ENCODE data around the gene FGR.
"Not testable (repeated sequence)": the region's sequence is repeated elsewhere in the genome, so short reads cannot be mapped to it uniquely, and the experiment has no call there.

FGR gene

GRCh38 chr1:27633640-27634176, 1.3 kb downstream of the FGR start:
- no peak for DNase-seq
- no peak for TF ChIP-seq CTCF (IDR thresholded peaks at IDR 0.05; ENCODE audit: low read depth, low read length)
- Histone ChIP-seq H3K36me3 (no peaks in the 10 kb centered on the region), H3K9me3 (no peaks in the 10 kb centered on the region), H3K4me1 (peaks cover 10% of the 10 kb centered on the region; the same call in 1 of the 2 replicates), H3K27me3 (no peaks in the 10 kb centered on the region), H3K4me3 (ENCODE audit: low read depth, low read length) (peak overlapping the region; percentile 37)

GRCh38 chr1:27633298-27633610, 1.7 kb downstream of the FGR start:
- DNase-seq = no peak
- Histone ChIP-seq H3K9me3 (no peaks in the 10 kb centered on the region), H3K27me3 (no peaks in the 10 kb centered on the region), H3K36me3 (no peaks in the 10 kb centered on the region), H3K4me3 (ENCODE audit: low read depth, low read length) (no peak overlapping the region), H3K4me1 (peaks cover 13% of the 10 kb centered on the region)
- TF ChIP-seq CTCF (IDR thresholded peaks at IDR 0.05; ENCODE audit: low read depth, low read length) = no peak

- H3K9me3 ChIP-seq = no peaks in the 10 kb centered on the region
- peaks cover 13% of the 10 kb centered on the region for H3K4me1 ChIP-seq
- no peak overlapping the region for H3K4me3 ChIP-seq (ENCODE audit: low read depth, low read length)
- DNase-seq = no peak
- no peaks in the 10 kb centered on the region for H3K27me3 ChIP-seq
- no peaks in the 10 kb centered on the region for H3K36me3 ChIP-seq
- no peak for TF ChIP-seq CTCF (IDR thresholded peaks at IDR 0.05; ENCODE audit: low read depth, low read length)
Measured at GRCh38 chr1:27632387-27633297, 2.3 kb downstream of the FGR start.

GRCh38 chr1:27630859-27631491, 4.0 kb downstream of the FGR start:
- Histone ChIP-seq H3K27me3 (no peaks in the 10 kb centered on the region), H3K4me3 (ENCODE audit: low read depth, low read length) (no peak overlapping the region), H3K4me1 (peaks cover 13% of the 10 kb centered on the region), H3K9me3 (no peaks in the 10 kb centered on the region), H3K36me3 (no peaks in the 10 kb centered on the region)
- TF ChIP-seq CTCF (IDR thresholded peaks at IDR 0.05; ENCODE audit: low read depth, low read length) = no peak
- DNase-seq = no peak

GRCh38 chr1:27628712-27629111, 6.3 kb downstream of the FGR start:
- TF ChIP-seq CTCF (IDR thresholded peaks at IDR 0.05; ENCODE audit: low read depth, low read length) = no peak
- H3K4me1 ChIP-seq = peaks cover 13% of the 10 kb centered on the region

GRCh38 chr1:27627733-27628132, 7.3 kb downstream of the FGR start:
- H3K4me1 ChIP-seq = peaks cover 13% of the 10 kb centered on the region
- DNase-seq = not testable (repeated sequence)

More at GRCh38 chr1:27628712-27629111, 6.3 kb downstream of the FGR start:
- Histone ChIP-seq H3K4me3 (ENCODE audit: low read depth, low read length) (no peak overlapping the region), H3K27me3 (no peaks in the 10 kb centered on the region), H3K9me3 (no peaks in the 10 kb centered on the region), H3K36me3 (no peaks in the 10 kb centered on the region)
- peak; percentile 68 for DNase-seq

More at GRCh38 chr1:27627733-27628132, 7.3 kb downstream of the FGR start:
- not testable (repeated sequence) for H3K9me3 ChIP-seq; H3K27me3 ChIP-seq; H3K36me3 ChIP-seq; H3K4me3 ChIP-seq (ENCODE audit: low read depth, low read length)
